CD8-positive, alpha-beta memory T cell (primary cell): ENCODE results near the gene FARS2. TPM values are rescaled to one million over a fixed set of nuclear protein-coding genes. Genes with fewer than 3 reads are reported as not detected.
"Not testable (repeated sequence)": the region's sequence is repeated elsewhere in the genome, so short reads cannot be mapped to it uniquely, and the experiment has no call there.

Experiments
- CTCF ChIA-PET: fragments of 350-600 bp; sonication (Branson Sonifier 250); formaldehyde crosslinking; loops from one replicate; lab custom pipeline; 2021; ENCODE audit warnings: antibody characterized with exemption; lab: Charles Lee
- POLR2A ChIA-PET: fragments of 350-600 bp; sonication (Branson Sonifier 250); formaldehyde crosslinking; loops from one replicate; lab custom pipeline; 2021; ENCODE audit warnings: antibody characterized with exemption; lab: Charles Lee
- DNase-seq, 5 donors: peaks; one replicate each; pipeline versions ENCODE4 v3.0.0 to v3.0.0-alpha.2; 2020 to 2022; ENCODE audit warnings: mixed read lengths in 1 of 5
- H3K27ac ChIP-seq: one replicate; pipeline ENCODE4 v1.7.0; 2013; ENCODE audit warnings: low read depth, mild to moderate bottlenecking, low read length, moderate library complexity
- H3K27me3 ChIP-seq: 2 replicates; pipeline ENCODE4 v1.7.0; 2013; ENCODE audit warnings: low read length, mild to moderate bottlenecking; ENCODE audit not compliant: insufficient read depth, poor library complexity, severe bottlenecking
- H3K36me3 ChIP-seq: 2 replicates; pipeline ENCODE4 v1.7.0; 2013; ENCODE audit warnings: mild to moderate bottlenecking, low read length, moderate library complexity; ENCODE audit not compliant: insufficient read depth
- H3K4me1 ChIP-seq: 2 replicates; pipeline ENCODE4 v1.7.0; 2013; ENCODE audit warnings: mild to moderate bottlenecking, low read length, moderate library complexity; ENCODE audit not compliant: insufficient read depth
- H3K4me3 ChIP-seq: 2 replicates; pipeline ENCODE4 v1.7.0; 2013; ENCODE audit warnings: mild to moderate bottlenecking, low read length
- H3K9me3 ChIP-seq: 2 replicates; pipeline ENCODE4 v1.7.0; 2013; ENCODE audit warnings: mild to moderate bottlenecking, low read length
- H3K27ac Mint-ChIP-seq, 8 donors: one replicate each; pipeline ENCODE4 v1.8.0; 2020 to 2021; ENCODE audit warnings: mixed read lengths in 8 of 8, mild to moderate bottlenecking in 6 of 8, inconsistent platforms in 3 of 8, moderate library complexity in 3 of 8
- H3K27me3 Mint-ChIP-seq, 2 donors: one replicate each; pipeline ENCODE4 v1.8.0; 2020 to 2021; ENCODE audit warnings: mixed read lengths in 2 of 2, mild to moderate bottlenecking in 1 of 2, moderate library complexity in 1 of 2
- H3K36me3 Mint-ChIP-seq, 3 donors: one replicate each; pipeline ENCODE4 v1.8.0; 2020 to 2021; ENCODE audit warnings: mixed read lengths in 3 of 3, inconsistent platforms in 1 of 3, mild to moderate bottlenecking in 1 of 3
- H3K4me1 Mint-ChIP-seq, 3 donors: one replicate each; pipeline ENCODE4 v1.8.0; 2020 to 2021; ENCODE audit warnings: mixed read lengths in 3 of 3, inconsistent platforms in 1 of 3, mild to moderate bottlenecking in 1 of 3
- H3K4me3 Mint-ChIP-seq, 7 donors: one replicate each; pipeline ENCODE4 v1.8.0; 2020 to 2021; ENCODE audit warnings: mixed read lengths in 7 of 7, mild to moderate bottlenecking in 6 of 7, moderate library complexity in 4 of 7, inconsistent platforms in 2 of 7
- H3K9me3 Mint-ChIP-seq, 5 donors: one replicate each; pipeline ENCODE4 v1.8.0; 2020 to 2022; ENCODE audit warnings: mixed read lengths in 5 of 5, mild to moderate bottlenecking in 3 of 5, moderate library complexity in 2 of 5, inconsistent platforms in 1 of 5
- polyA plus RNA-seq: library from polyadenylated mRNA; unstranded; fragments of 300-500 nt; fragmentation: Illumina TruSeq; gene quantifications from one replicate; pipeline ENCODE4 v1.2.3, GENCODE V29; 2021
- total RNA-seq, 2 experiments: library from RNA; stranded (reverse); gene quantifications; one replicate each; pipeline ENCODE4 v1.2.3, GENCODE V29; 2021

Gene FARS2
- total and polyA plus RNA-seq, 3 experiments from 2014 or later = 24.5 to 26.0 (median 24.9) TPM

- Mint-ChIP-seq H3K9me3 (peaks cover 2 to 16% (median 7%) of the 10 kb centered on the region in 5 donors), H3K4me1 (peaks cover 9 to 11% (median 10%) of the 10 kb centered on the region in 3 donors), H3K36me3 (peaks cover 0 to 24% (median 0%) of the 10 kb centered on the region in 3 donors)
- H3K4me1 ChIP-seq, H3K36me3 ChIP-seq, H3K4me3 Mint-ChIP-seq, H3K27me3 ChIP-seq, POLR2A ChIA-PET, H3K4me3 ChIP-seq, H3K27ac Mint-ChIP-seq, H3K27ac ChIP-seq, DNase-seq, CTCF ChIA-PET, H3K27me3 Mint-ChIP-seq, H3K9me3 ChIP-seq: not testable (repeated sequence)
Observed at GRCh38 chr6:5806406-5806805, 545.1 kb downstream of the FARS2 start.

- Mint-ChIP-seq H3K9me3 (peaks cover 2 to 14% (median 7%) of the 10 kb centered on the region in 5 donors), H3K4me3 (no peak overlapping the region), H3K4me1 (peaks cover 22 to 27% (median 25%) of the 10 kb centered on the region in 3 donors), H3K36me3 (peaks cover 0 to 15% (median 0%) of the 10 kb centered on the region in 3 donors), H3K27ac (peak overlapping the region in 6 of 8 donors; percentile 10 to 74 (median 59)), H3K27me3 (peaks cover 0 to 1% of the 10 kb centered on the region in 2 donors)
- Histone ChIP-seq H3K27ac (no peak overlapping the region), H3K4me1 (peaks cover 22% of the 10 kb centered on the region), H3K9me3 (no peaks in the 10 kb centered on the region), H3K27me3 (no peaks in the 10 kb centered on the region), H3K36me3 (no peaks in the 10 kb centered on the region), H3K4me3 (no peak overlapping the region)
- CTCF ChIA-PET = interaction anchor here (1.0 kb wide), 1 partner anchor 738 kb away, joined by 3 read pairs; no protein-coding TSS in a partner anchor
- POLR2A ChIA-PET = no interaction called here
- peak in 2 of 5 donors; percentile 26 to 54 for DNase-seq
Observed at GRCh38 chr6:5809450-5809849, 548.1 kb downstream of the FARS2 start.

GRCh38 chr6:5811997-5812396 lies 550.7 kb downstream of the FARS2 start:
- no peaks in the 10 kb centered on the region for H3K36me3 Mint-ChIP-seq
- peaks cover 0 to 5% (median 0%) of the 10 kb centered on the region in 5 donors for H3K9me3 Mint-ChIP-seq
- H3K4me1 Mint-ChIP-seq = peaks cover 22 to 29% (median 28%) of the 10 kb centered on the region in 3 donors
- H3K27me3 ChIP-seq = no peaks in the 10 kb centered on the region
- H3K4me1 ChIP-seq = peaks cover 26% of the 10 kb centered on the region
- H3K4me3 Mint-ChIP-seq = no peak overlapping the region
- no peaks in the 10 kb centered on the region for H3K36me3 ChIP-seq
- H3K4me3 ChIP-seq = no peak overlapping the region
- H3K27ac Mint-ChIP-seq = peak overlapping the region in 2 of 8 donors; percentile 28 to 37
- no peak for DNase-seq
- POLR2A ChIA-PET = no interaction called here
- CTCF ChIA-PET = no interaction called here
- peaks cover 0 to 1% of the 10 kb centered on the region in 2 donors for H3K27me3 Mint-ChIP-seq
- no peak overlapping the region for H3K27ac ChIP-seq
- no peaks in the 10 kb centered on the region for H3K9me3 ChIP-seq

- ChIA-PET CTCF (no interaction called here), POLR2A (no interaction called here)
- no peak for DNase-seq
- Mint-ChIP-seq H3K4me1 (peaks cover 22 to 29% (median 28%) of the 10 kb centered on the region in 3 donors), H3K9me3 (no peaks in the 10 kb centered on the region), H3K27ac (peak overlapping the region; percentile 1 to 95 (median 52)), H3K4me3 (peak overlapping the region; percentile 0 to 75 (median 64)), H3K27me3 (peaks cover 0 to 1% of the 10 kb centered on the region in 2 donors), H3K36me3 (no peaks in the 10 kb centered on the region)
- no peaks in the 10 kb centered on the region for H3K9me3 ChIP-seq
- H3K4me1 ChIP-seq = peaks cover 26% of the 10 kb centered on the region
- peak overlapping the region; percentile 16 for H3K4me3 ChIP-seq
- no peaks in the 10 kb centered on the region for H3K27me3 ChIP-seq
- no peaks in the 10 kb centered on the region for H3K36me3 ChIP-seq
- no peak overlapping the region for H3K27ac ChIP-seq
Observed at GRCh38 chr6:5813625-5814027, 552.3 kb downstream of the FARS2 start.

GRCh38 chr6:5814116-5814515 lies 552.8 kb downstream of the FARS2 start:
- no peaks in the 10 kb centered on the region for H3K9me3 ChIP-seq
- Mint-ChIP-seq H3K36me3 (no peaks in the 10 kb centered on the region), H3K27ac (peak overlapping the region in 7 of 8 donors; percentile 1 to 95 (median 53)), H3K9me3 (no peaks in the 10 kb centered on the region), H3K27me3 (peaks cover 0 to 1% of the 10 kb centered on the region in 2 donors), H3K4me3 (peak overlapping the region; percentile 0 to 75 (median 64)), H3K4me1 (peaks cover 22 to 29% (median 28%) of the 10 kb centered on the region in 3 donors)
- no peak for DNase-seq
- peak overlapping the region; percentile 16 for H3K4me3 ChIP-seq
- H3K36me3 ChIP-seq = no peaks in the 10 kb centered on the region
- H3K27ac ChIP-seq = no peak overlapping the region
- ChIA-PET CTCF (no interaction called here), POLR2A (no interaction called here)
- no peaks in the 10 kb centered on the region for H3K27me3 ChIP-seq
- H3K4me1 ChIP-seq = peaks cover 26% of the 10 kb centered on the region

- Mint-ChIP-seq H3K36me3 (no peaks in the 10 kb centered on the region), H3K4me3 (no peak overlapping the region), H3K4me1 (peaks cover 17 to 23% (median 22%) of the 10 kb centered on the region in 3 donors), H3K27ac (no peak overlapping the region), H3K9me3 (peaks cover 0 to under 1% (median 0%) of the 10 kb centered on the region in 5 donors), H3K27me3 (peaks cover 0 to 1% of the 10 kb centered on the region in 2 donors)
- H3K36me3 ChIP-seq = no peaks in the 10 kb centered on the region
- no peak overlapping the region for H3K4me3 ChIP-seq
- no peaks in the 10 kb centered on the region for H3K27me3 ChIP-seq
- POLR2A ChIA-PET = no interaction called here
- peaks cover 19% of the 10 kb centered on the region for H3K4me1 ChIP-seq
- CTCF ChIA-PET = no interaction called here
- no peak overlapping the region for H3K27ac ChIP-seq
- no peaks in the 10 kb centered on the region for H3K9me3 ChIP-seq
- DNase-seq = no peak
Observed at GRCh38 chr6:5814901-5815300, 553.6 kb downstream of the FARS2 start.

- Histone ChIP-seq H3K4me1 (peaks cover 17% of the 10 kb centered on the region), H3K27ac (no peak overlapping the region), H3K36me3 (no peaks in the 10 kb centered on the region), H3K27me3 (no peaks in the 10 kb centered on the region), H3K4me3 (no peak overlapping the region), H3K9me3 (no peaks in the 10 kb centered on the region)
- Mint-ChIP-seq H3K27me3 (peaks cover 0 to 1% of the 10 kb centered on the region in 2 donors), H3K4me1 (peaks cover 13 to 18% (median 17%) of the 10 kb centered on the region in 3 donors), H3K27ac (no peak overlapping the region), H3K36me3 (no peaks in the 10 kb centered on the region), H3K4me3 (no peak overlapping the region), H3K9me3 (peaks cover 0 to 2% (median 0%) of the 10 kb centered on the region in 5 donors)
- DNase-seq = no peak
- POLR2A ChIA-PET = no interaction called here
- CTCF ChIA-PET = no interaction called here
Observed at GRCh38 chr6:5817869-5818268, 556.6 kb downstream of the FARS2 start.

- Histone ChIP-seq H3K36me3 (no peaks in the 10 kb centered on the region), H3K9me3 (no peaks in the 10 kb centered on the region), H3K4me1 (peaks cover 11% of the 10 kb centered on the region), H3K27ac (no peak overlapping the region), H3K27me3 (no peaks in the 10 kb centered on the region), H3K4me3 (no peak overlapping the region)
- Mint-ChIP-seq H3K4me3 (no peak overlapping the region), H3K9me3 (peaks cover 0 to 2% (median 0%) of the 10 kb centered on the region in 5 donors), H3K27me3 (no peaks in the 10 kb centered on the region), H3K4me1 (peaks cover 6 to 14% (median 12%) of the 10 kb centered on the region in 3 donors), H3K27ac (no peak overlapping the region), H3K36me3 (no peaks in the 10 kb centered on the region)
- no peak for DNase-seq
- ChIA-PET CTCF (no interaction called here), POLR2A (no interaction called here)
Observed at GRCh38 chr6:5818959-5819358, 557.6 kb downstream of the FARS2 start.
